Urothelium cell line (cell line): ENCODE measurements around the gene PSG2.
A peak's percentile ranks its signal among the peaks of the same experiment; 100 is the strongest.
"Not testable (repeated sequence)": the region's sequence is repeated elsewhere in the genome, so short reads cannot be mapped to it uniquely, and the experiment has no call there.

Experiments
- DNase-seq: peaks from one replicate; pipeline ENCODE4 v3.0.0; 2011; ENCODE audit warnings: low spot score, mixed read lengths
- FAIRE-seq: peaks from 2 replicates; lab custom pipeline; 2011; peaks lifted over from hg19 to GRCh38; lab: Jason Lieb, UNC

PSG2 gene

DNA sequence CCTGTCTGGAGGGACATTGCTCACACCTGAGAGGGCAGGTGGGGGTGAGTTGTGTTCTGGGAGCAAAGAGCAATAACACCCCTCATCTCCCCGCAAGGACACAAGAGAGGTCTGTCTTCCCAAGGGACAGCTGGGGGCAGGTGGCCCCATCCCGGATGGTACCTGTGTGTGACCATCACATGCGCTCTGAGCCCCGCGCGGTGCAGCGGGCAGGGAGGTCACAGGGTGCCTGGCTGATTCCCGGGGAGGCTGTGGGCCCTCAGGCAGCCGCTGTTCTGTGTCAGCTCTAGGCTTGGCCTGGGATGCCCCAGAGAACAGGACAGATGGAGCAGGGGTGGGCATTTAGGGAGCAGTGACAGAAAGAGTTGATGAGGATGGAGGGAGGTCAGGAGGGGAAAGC, 1.2 kb upstream of the PSG2 start:
- DNase-seq, FAIRE-seq: not testable (repeated sequence)

DNA sequence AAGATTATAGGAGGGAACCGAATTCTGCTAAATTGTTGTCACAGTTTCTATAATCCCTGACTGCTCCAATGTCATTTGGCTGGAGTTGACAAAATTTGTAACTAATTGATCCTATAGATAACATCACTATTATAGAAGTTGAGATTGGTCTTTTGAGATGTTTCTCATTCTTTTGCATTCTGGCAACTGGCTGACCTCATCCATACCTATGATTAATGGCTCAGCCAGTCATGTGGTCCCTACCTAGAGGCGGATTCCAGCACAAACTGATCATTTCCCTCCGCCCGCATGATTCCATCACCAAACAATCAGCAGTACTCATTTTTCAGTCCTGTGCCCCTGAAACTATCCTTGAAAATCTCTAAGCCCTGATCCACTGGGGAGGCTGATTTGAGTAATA, 4.2 kb downstream of the PSG2 start:
- DNase-seq (peak; percentile 51), FAIRE-seq (no peak)

- not testable (repeated sequence) for FAIRE-seq
- DNase-seq = peak; percentile 31
Measured at GRCh38 chr19:43077881-43078280, 4.6 kb downstream of the PSG2 start.

- not testable (repeated sequence) for DNase-seq, FAIRE-seq
Measured at GRCh38 chr19:43062418-43062817, 20.1 kb downstream of the PSG2 start.

- FAIRE-seq, DNase-seq: not testable (repeated sequence)
Measured at GRCh38 chr19:43061326-43061725, 21.2 kb downstream of the PSG2 start.

GRCh38 chr19:43060254-43060653, 22.2 kb downstream of the PSG2 start:
- not testable (repeated sequence) for FAIRE-seq, DNase-seq

DNA sequence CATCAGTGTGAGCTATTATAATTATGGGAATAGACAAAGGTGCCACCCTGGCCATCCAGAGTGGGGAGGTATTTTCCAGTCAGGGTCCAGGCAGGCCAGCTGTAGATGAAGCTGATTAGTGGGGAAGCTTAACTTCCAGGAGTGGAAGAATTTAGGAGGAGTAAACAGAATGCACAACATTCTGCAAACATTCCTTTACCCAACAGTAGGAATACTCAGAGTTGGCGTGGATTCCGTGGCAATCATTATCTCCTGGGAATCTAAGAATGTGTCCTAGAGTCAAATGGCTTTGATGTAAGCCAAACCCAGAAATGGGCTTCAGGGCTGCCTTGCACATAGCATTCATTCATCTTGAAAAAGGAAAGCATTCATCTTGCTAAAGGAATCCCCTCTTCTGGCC, 23.0 kb downstream of the PSG2 start:
- not testable (repeated sequence) for FAIRE-seq

GRCh38 chr19:43058440-43058839, 24.1 kb downstream of the PSG2 start:
- DNase-seq, FAIRE-seq: not testable (repeated sequence)

More for the DNA sequence above, 23.0 kb downstream of the PSG2 start:
- not testable (repeated sequence) for DNase-seq

- FAIRE-seq, DNase-seq: not testable (repeated sequence)
Measured at GRCh38 chr19:43047966-43048365, 34.5 kb downstream of the PSG2 start.

GRCh38 chr19:43046578-43046977, 35.9 kb downstream of the PSG2 start:
- FAIRE-seq, DNase-seq: not testable (repeated sequence)

DNA sequence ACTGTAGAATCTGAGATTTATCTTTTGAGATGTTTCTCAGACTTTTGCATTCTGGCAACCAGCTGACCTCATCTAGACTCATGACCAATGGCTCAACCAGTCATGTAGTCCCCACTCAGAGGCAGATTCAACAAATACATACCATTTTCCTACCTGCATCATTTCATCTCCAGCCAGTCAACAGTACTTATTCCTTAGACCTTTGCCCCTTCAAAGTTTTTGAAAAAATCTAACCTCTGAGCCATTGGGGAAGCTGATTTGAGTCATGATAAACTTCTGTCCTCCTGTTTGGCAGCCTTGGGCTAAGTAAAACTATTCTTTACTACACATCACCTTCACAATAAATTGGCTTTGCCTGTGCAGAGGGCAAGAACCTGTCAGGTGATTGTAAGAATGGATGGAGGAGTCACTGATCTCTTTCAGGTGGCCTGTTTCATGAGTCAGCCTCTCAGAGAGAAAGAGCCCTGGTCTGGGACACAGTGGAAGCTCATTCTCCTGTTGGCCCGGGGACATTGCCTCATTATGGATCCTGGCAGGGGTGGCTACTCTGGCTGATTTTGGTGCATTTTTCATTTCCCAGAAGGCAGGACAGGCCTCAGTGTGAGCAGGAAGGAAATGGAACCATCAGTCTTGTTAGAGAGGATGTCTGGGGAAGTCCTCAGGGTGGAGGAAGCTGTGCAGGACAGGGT, 38.9 kb downstream of the PSG2 start:
- not testable (repeated sequence) for FAIRE-seq, DNase-seq

DNA sequence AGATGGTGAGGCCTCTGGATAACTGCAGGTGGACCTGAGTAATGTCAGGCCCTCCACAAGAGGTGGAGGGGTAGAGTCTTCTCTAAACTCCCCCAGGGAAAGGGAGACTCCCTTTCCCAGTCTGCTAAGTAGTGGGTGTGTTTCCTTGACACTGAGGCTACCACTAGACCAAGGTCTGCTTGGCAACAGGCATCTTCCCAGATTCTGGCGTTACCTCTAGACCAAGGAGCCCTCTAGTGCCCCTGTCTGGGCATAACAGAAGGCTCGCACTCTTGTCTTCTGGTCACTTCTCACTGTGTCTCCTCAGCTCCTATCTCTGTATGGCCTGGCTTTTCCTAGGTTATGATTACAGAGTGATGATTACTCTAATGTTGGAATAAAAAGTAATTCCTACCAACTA, 50.9 kb downstream of the PSG2 start:
- not testable (repeated sequence) for DNase-seq, FAIRE-seq

DNA sequence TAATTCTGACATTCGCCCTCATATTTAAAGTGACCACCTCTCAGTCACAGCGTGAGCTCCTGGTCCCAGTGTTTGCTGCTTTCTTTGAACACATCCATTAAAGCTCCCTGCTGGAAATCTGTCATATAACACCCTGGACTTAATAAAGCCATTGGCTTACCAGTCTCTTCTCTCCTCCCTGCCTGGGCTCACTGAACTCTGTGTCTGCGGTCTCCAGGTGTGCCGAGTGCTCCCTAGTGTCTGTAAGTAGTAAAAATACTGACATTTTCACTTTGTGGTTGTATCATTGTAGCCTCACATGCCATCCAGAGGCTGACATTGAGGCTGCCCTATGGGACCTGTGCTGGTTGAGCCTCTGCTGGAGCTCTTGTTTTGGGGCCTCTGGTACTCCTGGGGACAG, 53.6 kb downstream of the PSG2 start:
- DNase-seq (no peak), FAIRE-seq (no peak)

GRCh38 chr19:43027985-43028384, 54.5 kb downstream of the PSG2 start:
- FAIRE-seq = not testable (repeated sequence)

DNA sequence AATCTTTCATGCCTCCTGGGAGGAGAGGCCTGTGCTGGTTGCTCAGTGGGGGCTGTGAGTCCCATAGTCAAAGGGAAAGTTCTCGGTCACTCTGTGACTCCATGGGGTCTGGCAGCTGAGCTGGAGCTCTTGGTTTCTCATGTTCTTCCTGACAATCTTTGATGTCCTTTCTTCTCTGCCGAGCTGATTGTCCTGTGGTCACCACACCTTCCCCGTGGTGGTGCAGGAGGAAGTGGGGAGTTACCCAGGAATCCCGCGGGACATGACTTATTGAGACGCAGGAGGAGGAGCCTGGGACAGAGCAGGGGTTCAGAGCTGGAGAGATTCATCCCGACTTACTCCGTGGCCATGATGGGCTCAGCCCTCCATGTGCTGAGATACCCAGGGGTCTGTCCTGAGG, 55.4 kb downstream of the PSG2 start:
- not testable (repeated sequence) for FAIRE-seq, DNase-seq

More at GRCh38 chr19:43027985-43028384, 54.5 kb downstream of the PSG2 start:
- DNase-seq = not testable (repeated sequence)

GRCh38 chr19:43026369-43026768, 56.1 kb downstream of the PSG2 start, which contains the start of gene PSG11:
PSG11 (minus strand) TSS chr19:43026469; CDS start chr19:43026372, 97 bp downstream.
- not testable (repeated sequence) for DNase-seq, FAIRE-seq

GRCh38 chr19:43022098-43022497, 60.4 kb downstream of the PSG2 start:
- DNase-seq = peak; percentile 6
- not testable (repeated sequence) for FAIRE-seq

DNA sequence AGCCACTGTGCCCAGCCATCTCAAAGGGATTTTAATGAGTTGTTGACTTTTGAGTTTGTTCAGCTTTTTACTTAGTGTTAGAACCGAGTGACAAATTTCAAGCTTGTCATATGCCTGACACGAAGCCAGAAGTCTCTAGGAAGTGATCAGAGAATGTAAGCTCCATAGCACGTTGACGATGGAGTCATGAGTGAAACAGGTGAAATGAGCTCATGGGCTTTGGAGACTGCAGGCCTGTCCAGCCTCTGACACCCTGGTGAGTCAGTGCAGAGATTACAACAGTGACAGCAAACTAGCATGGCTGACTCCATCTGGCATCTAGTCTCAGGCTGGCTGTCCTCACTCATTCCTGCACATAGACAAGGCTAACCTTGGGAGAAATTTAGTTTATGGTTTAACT, 60.9 kb downstream of the PSG2 start:
- FAIRE-seq = not testable (repeated sequence)
- peak; percentile 75 for DNase-seq

- not testable (repeated sequence) for FAIRE-seq, DNase-seq
Measured at GRCh38 chr19:43019588-43019987, 62.9 kb downstream of the PSG2 start.
